ENCODE results near the gene RNF7.
"Not testable (repeated sequence)": the region's sequence is repeated elsewhere in the genome, so short reads cannot be mapped to it uniquely, and the experiment has no call there.

RNF7 gene

GRCh38 chr3:141777957-141778813 lies 40.1 kb downstream of the RNF7 start:
- DNase-seq (ENCODE audit: low spot score) (no peak), FAIRE-seq (no peak)

DNA sequence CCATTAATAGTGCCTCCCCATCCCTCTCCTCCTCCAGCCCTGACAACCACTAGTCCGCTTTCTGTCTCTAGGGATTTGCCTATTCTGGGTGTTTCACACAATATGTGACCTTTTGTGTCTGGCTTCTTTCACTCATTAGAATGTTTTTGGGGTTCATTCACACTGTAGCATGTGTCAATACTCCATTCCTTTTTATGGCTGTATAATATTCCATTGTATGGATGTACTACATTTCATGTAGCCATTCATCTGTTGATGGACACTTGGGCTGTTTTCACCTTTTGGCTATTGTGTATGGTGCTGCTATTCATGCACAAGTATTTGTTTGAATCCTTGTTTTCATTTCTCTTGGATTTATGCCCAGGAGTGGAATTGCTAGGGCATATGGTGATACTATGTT lies 41.6 kb downstream of the RNF7 start:
- no peak for DNase-seq (ENCODE audit: low spot score)
- no peak for FAIRE-seq

GRCh38 chr3:141782386-141782932 lies 44.4 kb downstream of the RNF7 start:
- FAIRE-seq (no peak), DNase-seq (ENCODE audit: low spot score) (no peak)

DNA sequence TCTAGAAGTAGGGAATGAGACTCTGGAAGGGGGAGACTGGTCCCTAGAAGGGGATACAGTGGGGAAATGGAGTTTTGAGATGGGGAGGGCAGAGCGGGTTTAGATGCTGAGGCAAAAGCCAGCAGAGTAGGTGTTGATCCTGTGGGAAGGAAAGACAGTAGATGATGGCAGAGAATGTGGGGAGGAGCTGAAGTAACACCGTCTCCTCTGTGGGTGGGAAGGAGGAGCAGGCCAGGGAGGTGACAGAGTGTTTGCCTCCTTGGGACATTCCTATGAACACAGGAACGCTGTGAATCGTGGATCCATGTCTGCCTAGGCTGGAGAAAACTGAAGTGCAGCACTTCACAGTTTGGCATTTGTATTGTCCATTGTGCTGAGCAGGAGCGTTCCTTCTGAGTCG lies 45.5 kb downstream of the RNF7 start:
- FAIRE-seq = no peak
- DNase-seq (ENCODE audit: low spot score) = no peak

DNA sequence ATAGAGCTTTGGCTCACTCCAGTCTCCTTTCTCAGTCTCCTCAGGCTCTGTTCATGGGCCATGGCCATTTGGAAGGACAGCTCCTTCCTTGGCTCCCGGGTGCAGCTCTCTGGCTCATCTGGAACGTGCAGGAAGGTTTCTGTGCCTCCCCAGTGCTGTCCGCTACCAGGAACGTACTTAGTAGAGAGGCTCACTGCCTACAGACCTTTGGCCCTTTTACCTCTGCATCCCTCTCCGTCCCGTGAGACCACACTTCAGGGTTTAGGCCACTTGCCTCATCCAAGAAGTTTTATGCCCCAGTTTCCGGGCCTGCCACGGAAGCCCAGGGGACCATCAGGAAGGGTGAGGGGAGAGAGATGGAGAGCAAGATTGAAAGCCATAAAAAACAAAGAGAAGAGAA lies 46.0 kb downstream of the RNF7 start:
- FAIRE-seq = no peak
- DNase-seq (ENCODE audit: low spot score) = no peak

DNA sequence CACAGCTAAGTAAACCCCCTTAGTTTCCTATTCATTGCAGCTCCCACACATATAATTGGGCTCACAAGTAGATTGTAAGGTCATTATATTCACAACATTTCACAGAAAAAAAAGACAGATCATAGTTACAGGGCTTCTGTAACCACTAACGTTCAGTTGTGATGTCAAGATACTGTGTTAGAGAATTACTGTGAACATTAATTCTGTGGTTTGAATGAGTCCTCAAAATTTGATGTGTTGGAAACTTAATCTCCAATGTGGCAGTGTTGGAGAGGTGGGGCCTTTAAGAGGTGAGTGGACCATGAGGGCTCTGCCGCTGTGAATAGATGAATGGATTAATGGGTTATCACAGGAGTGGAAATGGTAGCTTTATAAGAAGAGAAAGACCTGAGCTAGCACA lies 46.4 kb downstream of the RNF7 start:
- DNase-seq (ENCODE audit: low spot score) = no peak
- no peak for FAIRE-seq

- FAIRE-seq = no peak
- no peak for DNase-seq (ENCODE audit: low spot score)
Measured at GRCh38 chr3:141788149-141788548, 50.1 kb downstream of the RNF7 start.

DNA sequence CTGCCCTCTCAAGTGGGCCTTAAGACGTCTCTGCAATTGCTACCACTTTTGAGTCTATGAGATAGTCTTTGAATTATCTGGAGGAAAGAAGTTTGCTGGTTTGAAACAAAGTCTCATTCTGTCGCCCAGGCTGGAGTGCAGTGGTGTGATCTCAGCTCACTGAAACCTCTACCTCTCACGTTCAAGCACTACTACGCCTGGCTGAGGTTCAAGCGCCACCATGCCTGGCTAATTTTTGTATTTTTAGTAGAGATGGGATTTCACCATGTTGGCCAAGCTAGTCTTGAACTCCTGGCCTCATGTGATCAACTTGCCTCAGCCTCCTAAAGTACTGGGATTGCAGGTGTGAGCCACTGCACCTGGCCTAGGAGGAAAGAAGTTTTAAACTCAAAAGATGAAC lies 50.7 kb downstream of the RNF7 start:
- not testable (repeated sequence) for DNase-seq (ENCODE audit: low spot score); FAIRE-seq

DNA sequence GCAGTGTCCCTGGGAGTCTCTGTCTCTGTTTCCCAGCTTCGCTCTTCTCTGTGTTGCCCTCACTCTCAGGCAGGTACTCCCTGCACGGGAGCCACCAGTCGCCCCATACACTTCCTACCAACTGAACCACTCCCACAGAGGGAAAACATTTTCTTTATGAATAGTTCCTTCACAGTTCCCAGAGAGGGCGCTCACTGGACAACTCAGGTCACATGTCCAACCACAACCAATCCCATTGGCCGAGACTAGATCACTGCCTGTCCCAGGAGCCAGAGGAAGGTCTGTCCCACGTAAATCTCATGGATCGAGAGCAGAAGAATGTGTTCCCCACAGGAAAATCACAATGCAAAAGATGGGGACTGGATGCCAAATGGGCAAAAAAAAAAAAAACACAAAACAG lies 51.2 kb downstream of the RNF7 start:
- FAIRE-seq = no peak
- no peak for DNase-seq (ENCODE audit: low spot score)

GRCh38 chr3:141790171-141790570 lies 52.1 kb downstream of the RNF7 start:
- DNase-seq (ENCODE audit: low spot score) (no peak), FAIRE-seq (no peak)

GRCh38 chr3:141792495-141792894 lies 54.4 kb downstream of the RNF7 start:
- no peak for FAIRE-seq
- no peak for DNase-seq (ENCODE audit: low spot score)

DNA sequence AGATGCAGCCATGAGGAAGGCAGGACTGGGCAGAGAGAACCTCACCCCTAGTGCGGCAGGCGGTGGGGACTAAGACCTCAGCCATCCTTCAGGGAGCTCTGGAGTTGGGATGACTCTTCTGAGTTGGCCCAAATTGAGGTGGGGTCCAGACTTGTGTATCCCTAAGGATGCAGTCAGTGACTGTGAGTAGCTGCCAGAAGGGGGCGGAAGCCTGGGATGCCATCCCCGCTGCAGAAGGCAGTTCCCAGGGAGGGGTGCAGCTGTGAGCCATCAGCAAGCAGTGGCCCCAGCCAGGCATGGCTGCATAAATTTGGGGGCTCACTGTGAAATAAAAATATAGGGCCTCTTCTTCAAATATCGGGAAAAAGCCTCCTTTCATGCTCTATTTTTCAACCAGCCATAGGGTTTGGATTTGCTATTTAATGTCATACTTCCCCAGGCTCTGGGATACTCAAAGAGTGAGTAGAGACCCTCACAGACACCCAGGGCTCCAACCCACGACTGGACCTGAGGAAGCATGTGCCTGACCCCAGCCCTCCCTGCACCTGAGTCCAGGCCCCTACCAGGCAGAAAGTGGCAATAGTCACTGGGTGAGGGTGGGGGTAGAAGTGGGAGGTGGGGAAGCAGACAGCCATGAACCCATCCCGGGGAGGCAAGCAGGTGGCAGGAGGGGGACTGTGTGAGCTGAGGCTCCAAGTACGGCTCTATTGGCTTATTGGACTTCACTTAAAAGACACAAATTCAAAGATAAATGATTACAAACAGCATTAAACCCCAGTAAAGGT lies 55.6 kb downstream of the RNF7 start:
- FAIRE-seq (no peak), DNase-seq (ENCODE audit: low spot score) (no peak)

DNA sequence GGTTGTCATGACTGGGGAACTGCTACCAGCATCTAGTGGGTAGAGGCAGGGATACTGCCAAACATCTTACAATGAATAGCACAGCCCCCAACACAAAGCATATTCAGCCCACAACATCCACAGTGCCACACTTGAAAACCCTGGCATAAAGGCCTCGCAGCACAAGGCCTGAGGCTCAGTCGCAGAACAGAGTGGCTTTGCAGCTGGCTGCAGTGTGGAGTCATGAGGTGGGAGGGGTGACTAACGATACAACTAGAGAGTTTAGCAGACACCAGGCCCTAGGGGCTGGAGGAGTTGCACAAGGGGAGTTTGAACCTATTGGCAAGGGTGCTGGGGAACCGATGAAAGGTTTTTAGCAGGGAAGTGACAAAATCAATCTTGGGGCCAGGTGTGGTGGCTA lies 57.2 kb downstream of the RNF7 start:
- no peak for DNase-seq (ENCODE audit: low spot score)
- no peak for FAIRE-seq

DNA sequence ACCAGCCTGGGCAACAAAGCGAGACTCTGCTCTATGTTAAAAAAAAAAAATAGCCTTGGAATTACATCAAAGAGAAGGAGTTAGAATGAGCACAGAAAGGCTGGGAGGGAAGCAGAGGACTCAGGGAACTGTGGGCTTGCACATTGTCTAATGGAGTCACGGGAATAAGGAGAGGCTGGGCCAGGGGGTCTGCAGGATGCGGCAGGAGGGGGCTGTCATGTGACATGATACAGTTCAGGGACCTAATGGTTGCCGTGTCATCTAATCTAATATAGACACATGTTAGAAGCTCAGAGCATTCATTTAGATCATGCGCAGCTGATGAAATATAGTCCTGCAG lies 57.6 kb downstream of the RNF7 start:
- no peak for DNase-seq (ENCODE audit: low spot score)
- no peak for FAIRE-seq

- DNase-seq (ENCODE audit: low spot score) (no peak), FAIRE-seq (no peak)
Measured at GRCh38 chr3:141796081-141796888, 58.2 kb downstream of the RNF7 start.

All from RCC 7860 (cell line).